Psoas muscle (tissue), 8 donors: Measurements from ENCODE around the gene CENPT. TPM values are rescaled to one million over a fixed set of nuclear protein-coding genes. Genes with fewer than 3 reads are reported as not detected.

ENCODE experiments used
- ATAC-seq, 4 donors: fragments of 200-7000 bp; cut with Tn5 transposase; one replicate each; pipeline ENCODE4 v1.9.1; 2020; ENCODE audit warnings: moderate library complexity in 3 of 4, mild to moderate bottlenecking in 2 of 4
- DNase-seq, 2 donors: peaks; one replicate each; pipeline ENCODE4 v3.0.0-alpha.2; 2020
- H3K27ac ChIP-seq: fragments of 200-600 bp; one replicate; pipeline ENCODE4 v1.8.0; 2022
- H3K27me3 ChIP-seq, 3 donors: fragments of 200-600 bp in 1 of 3; one replicate each; pipeline versions ENCODE4 v1.6.1 to v1.8.0; 2013 to 2022; ENCODE audit warnings: low read length in 2 of 3, mild to moderate bottlenecking in 2 of 3, moderate library complexity in 1 of 3; ENCODE audit not compliant: insufficient read depth in 3 of 3
- H3K36me3 ChIP-seq, 2 donors: fragments of 200-600 bp in 1 of 2; one replicate each; pipeline versions ENCODE4 v1.6.1 to v1.8.0; 2013 to 2022; ENCODE audit warnings: low read depth in 1 of 2, mild to moderate bottlenecking in 1 of 2, moderate library complexity in 1 of 2; ENCODE audit not compliant: insufficient read depth in 1 of 2
- H3K4me1 ChIP-seq: fragments of 200-600 bp; one replicate; pipeline ENCODE4 v1.8.0; 2022
- H3K4me3 ChIP-seq: fragments of 200-600 bp; one replicate; pipeline ENCODE4 v1.8.0; 2022; ENCODE audit warnings: mild to moderate bottlenecking
- H3K9me3 ChIP-seq: fragments of 200-600 bp; one replicate; pipeline ENCODE4 v1.8.0; 2022
- WGBS, 3 donors: extraction: QIAGEN DNeasy Blood & Tissue Kit; methylation state at CpG; one replicate each; pipeline versions ENCODE4 v1.1.6 to v1.1.7; 2013; 5-methylcytosine and 5-hydroxymethylcytosine counted together
- intact Hi-C, 2 donors: fragments of 100-400 bp; cut with DNase I; formaldehyde crosslinking; loops; one replicate each; pipeline versions ENCODE4 v1.11.0 to v1.14.2; 2022
- polyA plus RNA-seq, 3 donors: library from polyadenylated mRNA; stranded (reverse); fragments of 200-250 nt; gene quantifications; one replicate each; pipeline ENCODE4 v1.2.3, GENCODE V29; 2013
- total RNA-seq, 4 donors: library from RNA; stranded (reverse); fragmentation: NEBNext Ultra II Directional in 2 of 4; extraction: Animal tissue kit (Norgen Biotek cat#: 25700) in 2 of 4; gene quantifications; one replicate each; pipeline versions ENCODE4 v1.2.1 to v1.2.4, GENCODE V29; 2021 to 2023
- TF ChIP-seq, protein P1 (sequence below): fragments of 200-600 bp; IDR thresholded peaks from one replicate; pipeline ENCODE4 v1.8.0; 2022; ENCODE audit warnings: antibody characterized with exemption
- donor health status: healthy with polysubstance abuse.
- donor health status: DM: no; HTN: no; CAD: no; lungs with moderate emphysema.
- donor health status: Bipolar disorder and iron deficiency.
- donor health status: healthy.
- donor health status: DM: yes; HTN: yes; CAD: no.
- donor health status: DM: no; HTN: no; CAD: no.
- donor health status: DM: no; HTN: no; CAD: no.
- donor health status: DM: yes; HTN: yes; CAD: no.

The CENPT gene
- total and polyA plus RNA-seq, 7 donors = 13.8 to 26.4 (median 19.9) TPM

- Histone ChIP-seq H3K27ac (peak overlapping the region; percentile 14), H3K36me3 (peaks cover 3 to 53% of the 10 kb centered on the region in 2 donors), H3K9me3 (no peaks in the 10 kb centered on the region), H3K27me3 (no peaks in the 10 kb centered on the region), H3K4me1 (peaks cover 49% of the 10 kb centered on the region), H3K4me3 (no peak overlapping the region)
- ATAC-seq (no peak), DNase-seq (no peak)
- TF ChIP-seq, protein P1, sequence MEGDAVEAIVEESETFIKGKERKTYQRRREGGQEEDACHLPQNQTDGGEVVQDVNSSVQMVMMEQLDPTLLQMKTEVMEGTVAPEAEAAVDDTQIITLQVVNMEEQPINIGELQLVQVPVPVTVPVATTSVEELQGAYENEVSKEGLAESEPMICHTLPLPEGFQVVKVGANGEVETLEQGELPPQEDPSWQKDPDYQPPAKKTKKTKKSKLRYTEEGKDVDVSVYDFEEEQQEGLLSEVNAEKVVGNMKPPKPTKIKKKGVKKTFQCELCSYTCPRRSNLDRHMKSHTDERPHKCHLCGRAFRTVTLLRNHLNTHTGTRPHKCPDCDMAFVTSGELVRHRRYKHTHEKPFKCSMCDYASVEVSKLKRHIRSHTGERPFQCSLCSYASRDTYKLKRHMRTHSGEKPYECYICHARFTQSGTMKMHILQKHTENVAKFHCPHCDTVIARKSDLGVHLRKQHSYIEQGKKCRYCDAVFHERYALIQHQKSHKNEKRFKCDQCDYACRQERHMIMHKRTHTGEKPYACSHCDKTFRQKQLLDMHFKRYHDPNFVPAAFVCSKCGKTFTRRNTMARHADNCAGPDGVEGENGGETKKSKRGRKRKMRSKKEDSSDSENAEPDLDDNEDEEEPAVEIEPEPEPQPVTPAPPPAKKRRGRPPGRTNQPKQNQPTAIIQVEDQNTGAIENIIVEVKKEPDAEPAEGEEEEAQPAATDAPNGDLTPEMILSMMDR = no peak
- WGBS, 3 donors = 100% methylated on average over 2 of the region's 2 CpGs
- intact Hi-C loops = loop anchor here in 1 of 2 donors (5.0 kb wide), 1 partner anchor 80 kb away; no protein-coding TSS in a partner anchor
Measured at GRCh38 chr16:67801883-67802282, 45.6 kb downstream of the CENPT start.

DNA sequence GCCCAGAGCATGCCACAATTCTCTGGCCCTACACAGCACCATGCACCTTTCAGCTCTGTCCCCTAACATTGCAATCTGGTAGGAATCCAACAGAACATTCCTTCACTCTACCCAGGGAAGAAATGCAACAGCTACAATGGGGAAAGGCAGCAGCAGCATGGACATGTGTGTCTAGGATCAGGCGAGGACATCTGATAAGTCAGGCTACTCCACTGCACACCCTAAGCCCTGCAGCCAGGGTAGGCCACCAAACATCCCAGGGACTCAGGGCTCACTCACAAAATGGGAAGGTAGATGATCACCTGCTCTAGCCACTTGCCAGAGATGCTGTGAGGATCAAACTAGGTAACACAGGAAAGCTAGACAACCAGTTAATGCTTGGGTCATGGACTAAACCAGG is 46.3 kb downstream of the CENPT start:
- WGBS, 3 donors = 87 to 100% (median 95%) methylated on average over 1 of the region's 1 CpG
- H3K27me3 ChIP-seq = no peaks in the 10 kb centered on the region
- H3K27ac ChIP-seq = peak overlapping the region; percentile 87
- TF ChIP-seq, protein P1 = no peak
- H3K4me1 ChIP-seq = peaks cover 56% of the 10 kb centered on the region
- ATAC-seq (no peak), DNase-seq (no peak)
- H3K9me3 ChIP-seq = no peaks in the 10 kb centered on the region
- intact Hi-C loops = loop anchor here in 1 of 2 donors (5.0 kb wide), 1 partner anchor 79 kb away; no protein-coding TSS in a partner anchor
- H3K4me3 ChIP-seq = no peak overlapping the region
- H3K36me3 ChIP-seq = peaks cover 3 to 53% of the 10 kb centered on the region in 2 donors

DNA sequence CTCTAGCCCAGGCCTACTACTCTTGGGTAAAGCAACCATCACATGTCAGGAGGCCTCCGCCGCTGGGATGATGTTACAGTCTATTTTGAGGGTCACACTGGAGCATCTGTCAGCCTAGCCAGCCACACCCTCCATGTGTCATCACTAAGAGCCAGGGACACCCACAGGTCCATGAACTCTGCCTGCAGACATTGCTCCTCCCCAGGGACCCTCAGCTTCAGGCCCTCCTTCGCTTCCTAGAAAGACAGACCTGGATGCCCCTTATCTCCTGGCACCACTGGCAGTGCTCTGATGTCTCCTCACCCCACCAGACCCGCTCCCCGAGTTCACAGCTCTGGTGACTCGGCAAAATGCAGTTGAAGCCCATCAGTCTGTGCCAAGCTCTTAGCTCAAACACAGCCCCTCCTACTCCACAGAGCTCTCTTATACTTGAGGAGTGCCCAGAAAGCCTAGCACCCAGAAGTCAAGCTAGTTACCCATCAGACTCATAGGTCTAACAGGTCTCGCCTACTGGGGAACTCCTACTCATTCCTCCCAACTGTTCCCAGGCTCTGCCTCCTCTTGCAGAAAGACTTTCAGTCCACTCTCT is 47.1 kb downstream of the CENPT start:
- Histone ChIP-seq H3K36me3 (peaks cover 3 to 53% of the 10 kb centered on the region in 2 donors), H3K9me3 (no peaks in the 10 kb centered on the region), H3K27me3 (no peaks in the 10 kb centered on the region), H3K4me1 (peaks cover 57% of the 10 kb centered on the region), H3K4me3 (peak overlapping the region; percentile 17), H3K27ac (peak overlapping the region; percentile 87)
- WGBS, 3 donors = 53 to 68% (median 62%) methylated on average over 7 of the region's 7 CpGs
- intact Hi-C loops = loop anchor here in 1 of 2 donors (5.0 kb wide), 1 partner anchor 78 kb away; no protein-coding TSS in a partner anchor
- DNase-seq (peak; percentile 71 to 88), ATAC-seq (peak; percentile 97 to 99 (median 98))
- TF ChIP-seq, protein P1 = no peak

GRCh38 chr16:67796099-67796718 is 51.3 kb downstream of the CENPT start:
- DNase-seq (no peak), ATAC-seq (peak in 2 of 4 donors; percentile 3 to 15)
- intact Hi-C loops = no loop called here
- Histone ChIP-seq H3K9me3 (no peaks in the 10 kb centered on the region), H3K4me1 (peaks cover 40% of the 10 kb centered on the region), H3K27ac (peak overlapping the region; percentile 10), H3K36me3 (peaks cover 0 to 19% of the 10 kb centered on the region in 2 donors), H3K27me3 (no peaks in the 10 kb centered on the region), H3K4me3 (no peak overlapping the region)
- TF ChIP-seq, protein P1 = no peak
- 97 to 99% (median 98%) methylated on average over 5 of the region's 5 CpGs for WGBS, 3 donors
